ENCODE measurements around the gene REXO1.
"Not testable (repeated sequence)": the region's sequence is repeated elsewhere in the genome, so short reads cannot be mapped to it uniquely, and the experiment has no call there.

REXO1 gene

DNA sequence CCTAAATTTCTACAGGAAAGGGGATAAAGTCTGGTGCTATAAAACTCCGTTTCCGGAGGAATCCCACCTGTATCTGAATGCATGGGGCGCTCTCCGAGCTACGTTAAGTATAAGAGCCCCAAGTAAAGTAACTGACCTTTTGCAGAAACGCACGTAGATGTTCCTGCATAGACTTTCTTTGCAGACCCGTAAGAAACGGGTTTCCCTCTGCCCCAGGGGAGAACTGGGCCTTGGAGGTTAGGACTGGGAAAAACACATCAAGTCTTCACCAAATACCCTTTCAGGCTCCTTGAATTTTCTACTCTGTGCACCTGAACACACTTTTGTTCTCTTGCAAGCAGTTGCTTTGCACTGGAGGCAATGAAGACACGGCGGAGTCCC is 27.0 kb upstream of the REXO1 start:
- DNase-seq: not testable (repeated sequence)

DNA sequence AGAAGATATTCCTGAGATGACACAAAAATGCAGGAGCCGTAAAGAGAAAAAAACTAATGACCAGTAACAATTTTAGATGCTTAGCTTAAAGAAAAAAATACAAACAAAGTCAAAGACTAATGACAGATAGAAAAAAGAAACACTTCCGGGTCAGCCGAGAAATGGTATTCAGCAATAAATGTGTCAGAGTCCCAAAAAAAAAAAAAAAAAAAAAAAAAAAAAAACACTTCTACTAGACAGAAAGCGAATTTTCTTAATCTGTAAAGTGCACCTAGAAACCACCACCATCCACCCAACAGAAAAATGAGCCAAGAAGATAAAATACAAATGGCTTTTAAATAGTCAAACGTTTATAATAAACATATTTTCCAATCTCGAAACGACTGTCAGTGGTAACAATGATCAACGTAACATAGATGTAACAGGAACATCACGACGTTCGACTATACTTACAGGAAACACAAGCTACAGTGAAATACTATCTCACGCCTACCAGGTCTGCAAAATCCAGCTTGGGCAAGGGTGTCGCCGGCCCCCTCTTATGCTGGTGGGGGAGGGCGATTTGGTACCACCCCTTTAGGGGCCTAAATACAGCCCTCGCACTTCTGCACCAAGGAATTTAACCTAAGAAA is 26.4 kb upstream of the REXO1 start:
- DNase-seq: peak; percentile 55

DNA sequence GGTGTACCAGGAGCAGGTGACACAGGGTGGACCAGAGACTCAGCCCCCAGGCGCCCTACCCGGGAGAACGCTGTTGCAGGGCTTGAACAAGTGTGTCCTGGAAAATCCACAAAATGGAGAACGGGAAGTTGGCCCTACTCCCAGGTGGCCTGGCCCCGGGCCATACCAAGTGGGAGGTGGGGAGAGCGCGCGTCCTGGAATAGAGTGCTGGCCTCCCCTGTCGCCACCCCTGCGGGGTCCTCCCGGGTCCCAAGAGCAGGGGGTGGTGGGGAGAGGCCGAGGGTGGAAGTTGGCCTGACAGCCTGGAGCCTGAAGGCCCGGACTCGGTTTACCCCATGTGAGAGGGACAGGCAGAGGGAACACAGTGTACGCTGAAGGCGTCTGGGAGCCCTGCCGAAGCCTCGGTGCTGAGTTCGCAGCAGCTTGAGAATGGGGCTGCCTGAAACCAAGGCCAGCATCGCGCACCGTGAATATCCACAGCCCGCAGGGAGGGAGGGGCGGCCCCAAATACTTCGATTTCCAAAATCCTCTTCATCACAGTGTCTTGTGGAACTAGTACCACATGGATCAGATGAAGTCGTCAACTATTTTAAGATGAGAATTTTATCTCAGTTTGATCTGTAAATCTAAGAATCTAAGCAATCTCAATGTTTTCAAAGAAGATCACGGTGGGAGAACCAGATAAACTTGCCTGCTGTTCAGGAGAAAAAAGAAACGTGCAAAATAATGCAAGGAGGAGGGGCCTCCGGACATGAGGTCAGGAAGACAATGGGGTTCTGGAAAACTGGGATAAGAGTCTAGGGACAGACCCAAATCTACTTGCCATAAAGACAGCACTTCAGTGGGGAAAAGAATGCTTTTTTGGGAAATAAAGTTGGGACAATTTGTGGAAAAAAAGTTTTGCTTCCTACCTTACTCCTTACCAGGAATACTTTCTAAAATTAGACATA is 25.5 kb upstream of the REXO1 start:
- DNase-seq: peak; percentile 46

DNA sequence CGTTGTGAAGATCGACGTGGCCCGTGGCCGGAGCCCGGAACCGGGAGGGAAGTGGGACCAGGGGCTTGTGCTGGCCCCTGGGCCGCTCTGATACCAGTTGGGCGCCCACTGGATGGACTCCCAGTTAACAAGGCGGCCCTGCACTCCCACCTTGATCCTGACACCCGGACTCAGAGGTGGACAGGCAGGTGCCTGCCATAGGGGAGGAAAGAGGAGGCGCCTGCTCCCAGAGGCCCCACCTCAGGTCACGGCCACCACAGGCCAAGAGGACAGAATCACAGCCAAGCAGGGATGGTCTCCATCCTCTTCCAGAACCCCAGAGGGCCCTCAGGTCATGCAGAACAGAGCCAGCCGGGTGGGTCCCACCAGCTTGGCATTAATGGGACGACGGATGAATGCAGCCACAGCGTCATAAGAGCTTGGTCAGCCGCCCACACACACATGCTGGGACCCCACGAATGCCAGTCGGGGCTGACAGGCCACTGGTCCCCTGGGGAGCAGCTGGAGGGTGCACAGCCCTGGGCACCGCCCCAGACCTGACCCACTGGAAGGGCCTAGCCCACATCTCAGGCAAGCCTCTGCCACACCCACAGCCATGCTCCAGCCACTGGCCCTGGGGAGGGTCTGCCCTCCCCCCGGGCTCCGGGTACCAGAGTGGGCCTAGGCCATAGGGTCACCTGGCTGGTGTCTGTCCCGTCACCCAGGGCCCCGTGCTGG is 24.7 kb upstream of the REXO1 start:
- no peak for DNase-seq

DNA sequence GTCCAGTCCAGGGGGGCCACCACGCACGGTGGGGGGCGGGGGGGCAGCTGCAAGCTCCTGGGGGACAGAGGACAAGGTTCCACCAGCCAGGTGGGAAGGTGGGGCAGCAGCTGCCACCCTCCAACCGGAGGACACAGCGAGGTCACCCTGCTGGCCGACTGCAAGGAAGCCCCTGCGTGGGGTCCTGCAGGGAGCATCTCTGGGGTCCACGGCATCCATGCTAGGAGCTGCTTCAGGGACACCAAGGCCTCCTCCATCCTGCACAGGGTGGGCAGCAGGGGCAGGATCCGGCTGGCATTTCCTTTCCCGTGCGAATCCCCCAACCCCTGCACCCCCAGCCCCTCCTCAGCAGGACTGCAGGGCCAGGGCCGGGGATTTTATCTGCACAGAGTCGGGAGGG is 23.3 kb upstream of the REXO1 start:
- no peak for DNase-seq

DNA sequence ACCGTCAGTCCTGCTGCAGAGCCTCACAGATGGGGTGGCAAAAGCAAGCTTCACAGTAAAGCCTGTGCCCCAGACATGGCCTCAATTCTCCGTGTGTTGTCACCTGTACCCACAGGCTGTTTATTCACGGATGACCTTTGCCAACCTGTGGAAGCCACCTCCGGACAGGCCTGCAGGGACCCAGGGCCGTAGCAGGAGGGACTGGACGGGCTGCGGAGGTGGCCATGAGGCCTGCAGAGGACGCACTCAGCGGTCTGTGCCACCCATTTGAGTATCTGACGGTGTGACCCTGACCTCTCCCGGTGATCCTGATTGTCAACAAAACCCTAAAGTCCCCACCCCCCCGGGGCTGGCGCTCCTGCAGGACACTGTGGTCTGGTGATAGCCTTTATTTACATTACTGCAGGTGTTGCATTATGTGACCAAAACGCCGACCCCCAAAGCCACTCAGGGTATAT is 22.9 kb upstream of the REXO1 start:
- no peak for DNase-seq

DNA sequence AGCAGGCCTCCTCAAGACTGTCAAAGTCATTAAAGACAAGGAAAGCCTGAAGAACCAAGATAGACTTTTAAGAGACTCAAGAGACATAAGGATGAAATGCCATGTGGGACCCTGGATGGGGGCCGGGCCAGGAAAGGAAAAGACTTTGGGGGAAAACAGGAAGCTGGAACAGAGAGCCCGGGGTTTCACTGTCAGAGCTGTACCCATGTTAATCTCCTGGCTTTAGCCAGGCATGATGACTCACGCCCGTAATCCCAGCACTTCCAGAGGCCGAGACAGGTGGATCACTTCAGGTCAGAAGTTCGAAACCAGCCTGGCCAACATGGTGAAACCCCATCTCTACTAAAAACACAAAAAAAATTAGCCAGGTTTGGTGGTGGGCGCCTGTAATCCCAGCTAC is 20.7 kb upstream of the REXO1 start:
- no peak for DNase-seq

DNA sequence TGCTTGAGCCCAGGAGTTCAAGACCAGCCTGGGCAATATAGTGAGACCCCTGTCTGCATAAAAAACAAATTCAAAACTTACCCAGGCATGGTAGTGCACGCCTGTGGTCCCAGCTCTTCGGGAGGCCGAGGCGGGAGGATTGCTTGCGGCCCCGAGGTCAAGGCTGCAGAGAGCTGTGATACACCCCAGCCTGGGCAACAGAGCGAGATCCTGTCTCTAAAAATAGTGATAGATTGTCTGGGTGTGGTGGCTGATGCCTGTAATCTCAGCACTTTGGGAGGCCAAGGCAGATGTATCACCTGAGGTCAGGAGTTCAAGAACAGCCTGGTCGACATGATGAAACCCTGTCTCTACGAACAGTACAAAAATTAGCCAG is 19.1 kb upstream of the REXO1 start:
- DNase-seq: no peak

DNA sequence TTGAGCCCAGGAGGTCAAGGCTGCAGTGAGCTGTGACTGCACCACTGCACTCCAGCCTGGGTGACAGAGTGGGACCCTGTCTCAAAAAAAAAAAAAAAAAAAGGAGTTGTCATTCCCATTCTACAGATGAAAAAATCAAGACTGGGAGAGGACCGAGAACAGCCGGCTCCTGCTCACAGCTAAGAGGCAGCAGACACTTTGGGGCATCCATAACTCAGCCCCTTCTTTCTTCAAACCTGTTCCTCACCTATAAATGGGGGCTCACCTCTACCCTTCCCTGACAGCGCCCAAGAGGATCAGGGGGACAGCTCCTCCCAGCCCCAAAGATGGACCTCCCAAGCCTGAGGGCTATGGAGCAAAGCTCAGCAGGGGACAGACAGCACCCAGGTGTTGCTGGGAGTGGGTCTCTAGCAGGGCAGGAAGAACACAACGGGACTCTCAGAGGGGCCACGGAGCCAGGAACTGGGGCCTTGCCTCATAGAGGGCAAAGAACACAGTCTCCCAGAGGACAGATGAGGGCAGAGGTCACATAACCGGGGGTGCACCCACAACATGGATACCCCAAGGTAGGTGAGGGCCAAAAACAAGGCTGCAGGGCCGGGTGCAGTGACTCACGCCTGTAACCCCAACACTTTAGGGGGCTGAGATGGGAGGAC is 18.5 kb upstream of the REXO1 start:
- DNase-seq: no peak

DNA sequence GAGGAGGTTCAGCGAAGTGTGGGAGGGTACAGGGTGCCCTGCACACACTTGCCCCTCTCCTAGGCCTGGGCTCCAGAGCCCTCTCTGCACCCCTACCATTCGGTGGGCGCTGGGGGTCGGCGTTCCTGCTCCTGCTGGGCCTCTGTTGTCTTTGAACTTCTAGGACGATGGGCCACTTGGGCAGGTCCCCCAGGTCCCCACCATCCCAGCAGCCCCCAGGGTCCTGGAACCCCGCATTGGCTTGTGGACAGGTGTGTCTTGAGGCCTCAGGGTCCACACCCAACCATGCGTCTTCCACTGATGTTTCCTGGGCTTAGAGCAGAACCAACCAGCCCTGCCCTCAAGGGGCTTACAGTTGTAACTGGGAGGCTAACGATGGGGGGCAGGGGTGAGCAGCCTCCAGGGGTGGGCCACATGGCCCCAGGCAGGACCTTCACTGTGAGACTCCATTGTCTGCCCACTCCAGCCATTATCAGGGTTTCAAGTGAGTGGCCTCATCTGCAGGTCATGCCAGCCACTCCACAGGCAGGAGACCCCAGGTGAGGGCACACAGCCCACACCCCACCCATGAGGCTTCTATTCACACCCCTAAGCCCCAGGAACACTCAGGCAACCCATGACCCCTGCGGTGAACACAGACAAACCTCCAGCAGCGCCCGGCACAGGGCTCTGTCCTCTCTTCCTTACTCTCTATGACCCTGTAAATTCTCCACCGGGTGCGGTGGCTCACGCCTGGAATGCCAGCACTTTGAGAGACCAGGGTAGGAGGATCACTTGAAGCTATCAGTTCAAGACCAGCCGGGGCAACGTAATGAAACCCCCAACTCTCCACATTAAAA is 17.1 kb upstream of the REXO1 start:
- DNase-seq: no peak

DNA sequence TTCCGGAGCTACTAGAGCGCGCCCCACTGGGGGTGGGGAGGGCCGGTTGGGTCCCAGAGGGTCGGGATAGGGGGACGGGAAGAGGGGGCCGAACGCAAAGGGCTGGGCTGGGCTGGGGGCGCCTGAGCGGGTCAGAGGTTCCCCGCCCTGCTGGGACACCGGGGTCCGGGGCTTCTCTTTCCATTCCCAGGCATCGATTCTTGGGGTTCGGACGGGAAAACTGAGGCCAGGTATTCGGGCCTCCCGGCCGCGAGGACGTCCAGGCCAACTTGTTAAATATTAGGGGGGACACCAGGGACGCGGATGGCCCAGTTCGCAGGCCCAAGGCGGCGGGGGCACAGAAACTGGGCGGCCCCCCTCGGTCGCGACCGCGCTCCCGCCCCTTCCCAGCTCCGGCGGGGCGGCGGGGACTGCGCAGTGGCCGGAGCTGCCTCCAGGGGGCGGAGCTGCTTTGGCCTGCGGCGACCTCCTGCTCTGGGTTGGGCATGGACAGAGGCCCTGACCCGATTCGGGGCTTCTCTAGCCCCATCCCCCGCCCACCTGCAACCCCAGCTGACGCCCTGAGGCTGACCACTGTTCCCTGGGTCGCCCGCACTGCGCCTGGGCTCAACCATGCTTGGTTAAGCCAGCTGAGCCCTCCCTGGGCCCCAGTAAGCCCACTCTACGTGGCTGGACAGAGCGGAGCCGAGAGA is 16.3 kb upstream of the REXO1 start:
- DNase-seq: no peak

DNA sequence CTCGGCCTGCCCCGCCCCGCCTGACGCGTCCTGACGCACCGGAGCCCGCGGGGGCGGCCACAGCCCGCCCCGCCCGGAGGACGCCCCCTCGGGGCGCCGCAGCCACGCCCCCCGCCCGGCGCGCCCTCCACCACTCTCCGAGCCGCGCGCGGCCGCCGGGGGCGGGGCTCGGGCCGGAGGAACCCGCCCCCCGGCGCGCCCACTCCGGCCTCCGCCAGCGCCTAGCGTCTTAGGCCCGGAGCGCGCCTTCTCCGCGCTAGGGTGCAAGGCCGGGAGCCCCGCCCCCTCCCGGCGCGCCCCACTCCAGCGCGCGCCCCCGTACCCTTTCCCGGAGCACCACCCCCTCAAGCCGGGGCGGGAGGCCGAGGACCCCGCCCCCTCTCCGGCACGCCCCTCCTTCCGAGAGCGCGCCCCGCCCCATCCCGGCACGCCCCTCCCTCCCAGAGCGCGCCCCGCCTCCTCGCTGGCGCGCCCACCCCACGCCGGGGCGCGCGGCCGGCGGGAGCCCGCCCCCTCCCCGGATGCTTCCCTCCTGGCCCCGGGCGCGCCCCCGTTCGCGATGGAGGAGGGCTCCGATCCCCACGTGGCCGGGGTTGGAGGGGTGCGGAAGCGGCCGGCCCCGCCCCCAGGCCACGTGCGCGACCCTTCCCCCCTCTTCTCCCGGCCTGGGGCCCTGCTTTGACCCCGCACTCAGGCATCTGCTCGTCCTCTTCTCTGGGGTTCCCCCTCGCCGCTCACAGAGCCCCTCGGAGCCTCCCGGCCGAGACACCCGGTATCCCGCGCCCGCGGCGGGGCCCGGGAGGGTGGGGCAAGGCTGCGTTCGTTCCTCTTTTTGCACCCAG is 15.6 kb upstream of the REXO1 start:
- DNase-seq: peak; percentile 81

DNA sequence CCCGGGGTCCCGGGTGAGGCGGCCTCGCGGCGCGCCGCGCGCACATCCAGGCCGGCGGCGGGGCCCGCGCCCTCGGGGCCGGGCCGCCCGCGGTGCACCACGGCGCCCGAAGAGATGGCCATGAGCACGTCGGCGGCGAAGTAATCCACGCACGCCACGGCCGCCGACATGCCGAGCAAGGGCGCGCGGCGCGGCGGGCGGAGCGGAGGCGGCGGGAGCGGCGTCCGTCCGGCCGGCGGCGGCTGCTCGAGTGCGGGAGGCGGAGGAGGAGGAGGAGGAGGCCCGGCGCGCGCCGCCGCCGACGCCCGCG is 15.0 kb upstream of the REXO1 start, which contains the start of gene KLF16:
KLF16 (minus strand) TSS at position 252 of the 310 bp plus-strand sequence; CDS start at position 170, 82 bp downstream.
- no peak for DNase-seq

DNA sequence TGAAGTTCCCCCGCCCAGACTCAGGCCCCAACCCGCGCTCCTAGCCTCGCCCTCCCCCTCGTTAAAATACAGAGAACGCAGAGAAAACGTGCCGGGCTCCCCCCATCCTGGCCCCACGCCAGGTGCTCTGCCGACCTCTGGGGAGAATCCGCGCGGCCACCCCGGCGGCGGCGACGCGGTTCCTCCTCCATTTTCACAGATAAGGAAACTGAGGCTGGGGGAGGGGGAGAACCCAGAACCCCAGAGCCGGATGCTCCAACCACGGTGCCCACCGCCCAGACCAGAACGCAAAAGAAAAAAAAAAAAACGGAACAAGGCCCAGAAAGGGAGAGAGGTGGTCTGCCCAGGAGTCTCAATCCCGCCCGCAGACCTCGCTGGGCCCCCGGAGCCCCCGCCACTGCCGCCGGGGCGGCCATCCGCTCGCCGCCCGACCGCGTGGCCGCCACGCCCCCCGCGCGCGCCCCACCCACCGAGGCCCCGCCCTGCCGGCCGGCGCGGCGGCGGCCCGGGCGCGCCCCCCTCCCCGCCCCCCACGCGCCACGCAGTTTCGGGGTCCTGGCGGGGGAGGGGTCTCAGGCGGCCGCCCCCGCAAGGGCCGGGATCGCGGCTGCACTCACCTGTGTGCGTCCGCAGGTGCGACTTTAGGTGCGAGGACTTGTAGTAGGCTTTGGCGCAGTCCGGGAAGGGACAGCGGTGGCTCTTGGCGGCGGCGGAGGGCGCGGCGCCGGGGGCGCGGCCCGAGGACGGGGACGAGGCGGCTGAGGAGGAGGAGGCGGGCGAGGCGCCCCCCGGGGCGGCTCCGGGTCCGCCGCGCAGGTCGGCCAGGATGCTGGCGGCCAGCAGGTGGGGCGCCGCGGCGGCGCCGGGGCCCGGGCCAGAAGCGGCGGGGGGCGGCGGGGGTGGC is 14.4 kb upstream of the REXO1 start:
- no peak for DNase-seq

DNA sequence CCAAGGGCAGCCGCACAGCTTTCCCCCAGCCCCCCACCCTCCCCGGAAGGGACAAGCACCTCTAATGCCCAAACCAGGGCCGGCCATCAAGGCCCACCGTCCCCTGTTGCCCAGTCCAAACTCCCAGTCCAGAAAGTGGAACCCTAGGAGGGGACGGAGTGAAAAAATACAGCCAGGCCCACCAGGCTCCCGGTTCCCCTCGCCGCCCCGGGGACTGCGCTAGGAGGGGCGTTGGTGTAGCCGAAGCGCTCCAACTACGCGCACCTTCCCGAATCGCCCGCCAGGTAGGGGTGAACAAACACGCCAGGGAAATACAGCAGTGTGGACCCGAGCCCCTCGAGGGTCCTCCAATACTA is 13.8 kb upstream of the REXO1 start:
- DNase-seq: no peak

DNA sequence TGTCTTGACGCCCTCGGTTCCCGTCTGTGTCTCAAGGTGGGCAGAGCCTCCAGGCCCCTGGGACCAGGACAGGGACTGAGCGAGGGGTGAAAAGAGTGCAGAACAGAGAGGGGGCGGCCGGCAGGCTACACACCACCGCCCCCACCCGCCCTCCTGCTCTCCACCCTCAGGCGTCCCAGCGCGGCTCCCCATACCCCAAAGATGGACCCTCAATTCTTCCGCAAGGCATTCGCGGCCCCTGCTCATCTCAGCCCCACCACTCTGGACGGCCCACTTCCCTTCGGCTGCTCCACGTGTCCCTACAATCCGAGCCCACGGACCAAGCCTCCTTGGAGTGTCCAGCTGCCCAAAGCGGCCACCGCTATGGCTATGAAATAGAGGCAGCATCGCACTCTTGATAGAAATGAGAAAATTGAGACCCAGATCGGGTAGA is 13.3 kb upstream of the REXO1 start:
- no peak for DNase-seq

DNA sequence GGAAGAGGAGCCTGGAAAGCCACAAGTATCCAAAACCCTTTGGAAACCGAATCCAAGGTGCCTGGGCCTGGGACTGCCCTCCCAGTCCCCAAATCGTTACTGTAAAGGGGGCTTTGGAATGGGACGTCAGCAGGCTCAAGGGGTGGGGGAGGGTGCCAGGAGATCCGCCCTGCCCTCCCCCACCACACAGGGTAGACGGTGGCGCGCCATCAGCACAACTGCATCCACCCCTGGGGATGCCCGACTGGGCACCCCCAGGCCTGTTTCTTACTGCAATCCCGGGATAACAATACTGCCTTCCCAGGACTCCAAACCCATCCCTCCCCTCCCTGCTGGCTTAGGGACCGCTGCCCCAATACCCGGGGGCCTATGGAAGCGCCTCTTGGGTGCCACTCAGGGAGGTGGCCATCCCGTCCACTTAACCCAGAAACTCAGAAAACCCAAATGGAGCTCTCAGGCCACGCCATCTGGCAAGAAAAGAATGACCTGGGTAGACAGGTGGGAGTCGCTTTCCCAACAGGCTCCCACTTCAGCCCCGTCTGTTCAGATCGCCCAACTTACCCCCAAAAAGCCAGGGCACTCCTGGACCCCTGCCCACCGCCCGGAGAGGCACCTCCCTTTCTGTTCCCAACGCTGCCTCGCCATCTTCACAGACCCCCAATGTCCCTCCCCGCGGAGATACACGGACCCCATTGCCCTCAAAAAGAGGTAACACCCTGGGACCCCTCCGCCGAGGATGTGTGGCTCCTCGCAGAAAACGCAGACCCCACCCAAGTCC is 12.7 kb upstream of the REXO1 start:
- no peak for DNase-seq

DNA sequence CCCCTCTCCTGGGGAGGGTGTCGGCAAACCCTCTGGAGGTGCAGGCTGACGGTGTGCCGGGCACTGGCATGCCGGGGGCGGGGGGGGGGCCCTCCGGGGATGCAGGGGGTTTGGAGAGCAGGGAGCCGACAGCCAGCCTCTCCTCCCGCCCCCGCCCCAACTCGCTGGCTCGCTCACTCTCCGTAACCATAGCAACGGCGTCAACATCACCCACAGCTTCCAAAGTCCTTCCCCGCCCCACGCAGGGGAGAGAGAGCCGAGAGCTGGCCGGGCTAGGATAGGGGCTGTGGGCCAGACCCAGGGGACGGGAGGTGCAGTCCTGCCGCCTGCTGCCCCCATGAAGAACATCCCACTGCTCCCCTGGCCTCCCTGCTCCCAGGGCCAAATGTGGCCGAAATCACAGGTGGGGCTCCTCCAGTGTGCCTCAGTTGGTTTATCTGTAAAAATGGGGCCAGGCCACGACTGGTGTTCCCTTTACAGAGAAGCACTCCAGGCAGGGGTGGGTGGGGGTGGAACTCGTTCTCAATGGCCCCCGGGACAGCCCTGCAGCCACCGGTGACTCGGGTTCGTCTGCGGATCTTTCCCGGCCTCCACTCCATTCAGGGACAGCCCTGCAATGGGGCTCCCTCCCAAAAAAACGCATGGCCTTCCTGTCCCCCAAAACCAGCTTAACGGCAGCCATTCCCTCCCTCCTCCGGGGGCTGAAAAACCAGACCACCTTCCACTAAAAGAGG is 11.9 kb upstream of the REXO1 start:
- DNase-seq: no peak

Data from NCI-H2029 treated with DMSO at 0.1 percent for 48 hours (cell line).